Progenitor cell of endocrine pancreas (in vitro differentiated cells): ENCODE measurements around the gene LYSMD4. TPM values are rescaled to one million over a fixed set of nuclear protein-coding genes. Genes with fewer than 3 reads are reported as not detected.
A peak's percentile ranks its signal among the peaks of the same experiment; 100 is the strongest.

Source experiments
- DNase-seq: peaks from one replicate; pipeline ENCODE4 v3.0.0; 2021; ENCODE audit warnings: low spot score; ENCODE audit not compliant: unreplicated experiment
- H3K27ac Mint-ChIP-seq: 2 replicates; pipeline ENCODE4 v1.8.0; 2021; ENCODE audit warnings: mild to moderate bottlenecking, moderate library complexity, mixed read lengths
- H3K27me3 Mint-ChIP-seq: 2 replicates; pipeline ENCODE4 v1.8.0; 2021; ENCODE audit warnings: mixed read lengths
- H3K36me3 Mint-ChIP-seq: 2 replicates; pipeline ENCODE4 v1.8.0; 2022; ENCODE audit warnings: mixed read lengths; ENCODE audit not compliant: insufficient read depth
- H3K4me1 Mint-ChIP-seq: 2 replicates; pipeline ENCODE4 v1.8.0; 2021; ENCODE audit warnings: low read depth, mixed read lengths
- H3K4me3 Mint-ChIP-seq: 2 replicates; pipeline ENCODE4 v1.8.0; 2021; ENCODE audit warnings: low read depth, mild to moderate bottlenecking, moderate library complexity, mixed read lengths
- H3K9me3 Mint-ChIP-seq: 2 replicates; pipeline ENCODE4 v1.8.0; 2021; ENCODE audit warnings: low read depth, mixed read lengths
- CTCF ChIP-seq: fragments of 200-600 bp; sonication (generic); IDR thresholded peaks from one replicate; pipeline ENCODE4 v1.5.0; 2021; ENCODE audit warnings: antibody characterized with exemption, mild to moderate bottlenecking; ENCODE audit not compliant: unreplicated experiment
- total RNA-seq: library from RNA; stranded (reverse); gene quantifications from 2 replicates; pipeline ENCODE4 v1.2.1, GENCODE V29; 2021

LYSMD4 gene
- total RNA-seq, 1 donor from 2014 or later, result 17.9 TPM

- peaks cover 3% of the 10 kb centered on the region for H3K9me3 Mint-ChIP-seq
- H3K4me1 Mint-ChIP-seq, result peaks cover 16% of the 10 kb centered on the region
- H3K27me3 Mint-ChIP-seq, result no peaks in the 10 kb centered on the region
- no peak overlapping the region for H3K27ac Mint-ChIP-seq
- peak overlapping the region; percentile 80 for H3K4me3 Mint-ChIP-seq
- DNase-seq, result no peak
- peaks cover 8% of the 10 kb centered on the region for H3K36me3 Mint-ChIP-seq
- no peak for TF ChIP-seq CTCF
Measured at GRCh38 chr15:99731336-99732123, 1.7 kb downstream of the LYSMD4 start.

- peak; percentile 25 for TF ChIP-seq CTCF
- peaks cover 16% of the 10 kb centered on the region for H3K36me3 Mint-ChIP-seq
- peaks cover 8% of the 10 kb centered on the region for H3K9me3 Mint-ChIP-seq
- no peaks in the 10 kb centered on the region for H3K27me3 Mint-ChIP-seq
- H3K4me3 Mint-ChIP-seq, result no peak overlapping the region
- no peak for DNase-seq
- H3K4me1 Mint-ChIP-seq, result peaks cover 16% of the 10 kb centered on the region
- no peak overlapping the region for H3K27ac Mint-ChIP-seq
Measured at GRCh38 chr15:99729920-99730319, 3.3 kb downstream of the LYSMD4 start.

GRCh38 chr15:99729327-99729726 is 3.9 kb downstream of the LYSMD4 start:
- Mint-ChIP-seq H3K4me1 (peaks cover 16% of the 10 kb centered on the region), H3K36me3 (peaks cover 18% of the 10 kb centered on the region), H3K4me3 (no peak overlapping the region), H3K27ac (no peak overlapping the region), H3K27me3 (no peaks in the 10 kb centered on the region), H3K9me3 (peaks cover 8% of the 10 kb centered on the region)
- TF ChIP-seq CTCF, result no peak
- DNase-seq, result no peak

- no peak for DNase-seq
- H3K36me3 Mint-ChIP-seq, result peaks cover 19% of the 10 kb centered on the region
- peaks cover 8% of the 10 kb centered on the region for H3K9me3 Mint-ChIP-seq
- H3K27me3 Mint-ChIP-seq, result no peaks in the 10 kb centered on the region
- TF ChIP-seq CTCF, result no peak
- H3K4me1 Mint-ChIP-seq, result peaks cover 16% of the 10 kb centered on the region
- H3K4me3 Mint-ChIP-seq, result no peak overlapping the region
- no peak overlapping the region for H3K27ac Mint-ChIP-seq
Measured at GRCh38 chr15:99728916-99729315, 4.3 kb downstream of the LYSMD4 start.

GRCh38 chr15:99727733-99728132 is 5.5 kb downstream of the LYSMD4 start:
- DNase-seq, result no peak
- Mint-ChIP-seq H3K27me3 (no peaks in the 10 kb centered on the region), H3K9me3 (peaks cover 5% of the 10 kb centered on the region), H3K4me3 (no peak overlapping the region), H3K36me3 (peaks cover 17% of the 10 kb centered on the region), H3K4me1 (peaks cover 14% of the 10 kb centered on the region), H3K27ac (no peak overlapping the region)
- TF ChIP-seq CTCF, result no peak
